Muscle of leg (tissue), 16 donors: ENCODE results near the gene APH1A. TPM values are rescaled to one million over a fixed set of nuclear protein-coding genes. Genes with fewer than 3 reads are reported as not detected.
A peak's percentile ranks its signal among the peaks of the same experiment; 100 is the strongest.
"Not testable (repeated sequence)": the region's sequence is repeated elsewhere in the genome, so short reads cannot be mapped to it uniquely, and the experiment has no call there.

Source experiments
- DNase-seq: peaks from one replicate; pipeline ENCODE4 v3.0.0; 2013
- H3K27ac ChIP-seq: one replicate; pipeline ENCODE4 v1.5.1; 2013; ENCODE audit warnings: mild to moderate bottlenecking, low read length, control low read depth
- H3K27me3 ChIP-seq: one replicate; pipeline ENCODE4 v1.6.1; 2013; ENCODE audit warnings: low read length; ENCODE audit not compliant: control insufficient read depth, insufficient read depth
- H3K36me3 ChIP-seq: one replicate; pipeline ENCODE4 v1.6.1; 2013; ENCODE audit warnings: low read length; ENCODE audit not compliant: control insufficient read depth, insufficient read depth
- H3K4me1 ChIP-seq: one replicate; pipeline ENCODE4 v1.6.1; 2013; ENCODE audit warnings: low read length; ENCODE audit not compliant: control insufficient read depth, insufficient read depth
- H3K4me3 ChIP-seq: one replicate; pipeline ENCODE4 v1.5.1; 2013; ENCODE audit warnings: low read length, control low read depth
- H3K9me3 ChIP-seq: replicated peaks from 2 replicates; pipeline ENCODE4 v1.6.1; 2013; ENCODE audit warnings: low read depth, low read length; ENCODE audit not compliant: control insufficient read depth
- WGBS: methylation state at CpG from one replicate; pipeline ENCODE4 v1.1.5; 2013; ENCODE audit warnings: missing lambda C conversion rate; ENCODE audit not compliant: insufficient coverage; 5-methylcytosine and 5-hydroxymethylcytosine counted together
- long read RNA-seq, 11 donors: transcript quantifications; one replicate each; lab custom pipeline, GENCODE V29; 2026
- polyA plus RNA-seq, 8 donors: library from polyadenylated mRNA; unstranded; fragments of 120-200 nt; gene quantifications; one replicate each; pipeline versions ENCODE4 v1.2.1 to v1.2.3, GENCODE V29; 2013; ENCODE audit warnings: inconsistent platforms in 1 of 8, low replicate concordance in 1 of 8; ENCODE audit not compliant: insufficient read length in 8 of 8, insufficient read depth in 1 of 8
- total RNA-seq: library from RNA; stranded (reverse); fragments of 120-200 nt; gene quantifications from one replicate; pipeline ENCODE4 v1.2.4, GENCODE V29; 2013

APH1A gene
- total RNA-seq (83.0 TPM), polyA plus RNA-seq (100 to 1,000 TPM; 110 to 140 (median 121) TPM)
- long read RNA-seq, donor 1, transcript APH1A-202 (6 exons, 2,353 nt): major isoform, 11 of 15 reads
- long read RNA-seq, donor 1, partial matches to known transcripts: 0 of 15 reads
- long read RNA-seq, donor 1, other reads (novel, unspliced or antisense): 0 of 15 reads
- long read RNA-seq, donor 2, partial matches to known transcripts: 0 of 3 reads
- long read RNA-seq, donor 2, other reads (novel, unspliced or antisense): 0 of 3 reads
- long read RNA-seq, donor 3, transcript APH1A-202 (6 exons, 2,353 nt): minor isoform, 19 of 40 reads
- long read RNA-seq, donor 3, transcript APH1A-203 (7 exons, 1,713 nt): major isoform, 20 of 40 reads
- long read RNA-seq, donor 3, partial matches to known transcripts: 0 of 40 reads
- long read RNA-seq, donor 3, other reads (novel, unspliced or antisense): 0 of 40 reads
- long read RNA-seq, donor 4, transcript APH1A-202 (6 exons, 2,353 nt): major isoform, 20 of 36 reads
- long read RNA-seq, donor 4, transcript APH1A-203 (7 exons, 1,713 nt): minor isoform, 16 of 36 reads
- long read RNA-seq, donor 4, partial matches to known transcripts: 0 of 36 reads
- long read RNA-seq, donor 4, other reads (novel, unspliced or antisense): 0 of 36 reads
- long read RNA-seq, donor 5, transcript APH1A-203 (7 exons, 1,713 nt): minor isoform, 54 of 124 reads
- long read RNA-seq, donor 5, transcript APH1A-202 (6 exons, 2,353 nt): major isoform, 58 of 124 reads
- long read RNA-seq, donor 5, partial matches to known transcripts: 6 of 124 reads
- long read RNA-seq, donor 5, other reads (novel, unspliced or antisense): 5 of 124 reads
- long read RNA-seq, donor 6, transcript APH1A-203 (7 exons, 1,713 nt): major isoform, 39 of 76 reads
- long read RNA-seq, donor 6, transcript APH1A-202 (6 exons, 2,353 nt): minor isoform, 37 of 76 reads
- long read RNA-seq, donor 6, partial matches to known transcripts: 0 of 76 reads
- long read RNA-seq, donor 6, other reads (novel, unspliced or antisense): 0 of 76 reads
- long read RNA-seq, donor 7, transcript APH1A-202 (6 exons, 2,353 nt): major isoform, 32 of 59 reads
- long read RNA-seq, donor 7, transcript APH1A-203 (7 exons, 1,713 nt): minor isoform, 21 of 59 reads
- long read RNA-seq, donor 7, partial matches to known transcripts: 6 of 59 reads
- long read RNA-seq, donor 7, other reads (novel, unspliced or antisense): 0 of 59 reads
- long read RNA-seq, donor 8, transcript APH1A-203 (7 exons, 1,713 nt): major isoform, 11 of 23 reads
- long read RNA-seq, donor 8, transcript APH1A-202 (6 exons, 2,353 nt): major isoform, 11 of 23 reads
- long read RNA-seq, donor 8, partial matches to known transcripts: 0 of 23 reads
- long read RNA-seq, donor 8, other reads (novel, unspliced or antisense): 0 of 23 reads
- long read RNA-seq, donor 9, transcript APH1A-202 (6 exons, 2,353 nt): major isoform, 16 of 30 reads
- long read RNA-seq, donor 9, transcript APH1A-203 (7 exons, 1,713 nt): minor isoform, 8 of 30 reads
- long read RNA-seq, donor 9, partial matches to known transcripts: 6 of 30 reads
- long read RNA-seq, donor 9, other reads (novel, unspliced or antisense): 0 of 30 reads
- long read RNA-seq, donor 10, transcript APH1A-203 (7 exons, 1,713 nt): minor isoform, 19 of 42 reads
- long read RNA-seq, donor 10, transcript APH1A-202 (6 exons, 2,353 nt): major isoform, 23 of 42 reads
- long read RNA-seq, donor 10, partial matches to known transcripts: 0 of 42 reads
- long read RNA-seq, donor 10, other reads (novel, unspliced or antisense): 0 of 42 reads
- long read RNA-seq, donor 11, transcript APH1A-203 (7 exons, 1,713 nt): minor isoform, 15 of 43 reads
- long read RNA-seq, donor 11, transcript APH1A-202 (6 exons, 2,353 nt): major isoform, 22 of 43 reads
- long read RNA-seq, donor 11, partial matches to known transcripts: 5 of 43 reads
- long read RNA-seq, donor 11, other reads (novel, unspliced or antisense): 0 of 43 reads

DNA sequence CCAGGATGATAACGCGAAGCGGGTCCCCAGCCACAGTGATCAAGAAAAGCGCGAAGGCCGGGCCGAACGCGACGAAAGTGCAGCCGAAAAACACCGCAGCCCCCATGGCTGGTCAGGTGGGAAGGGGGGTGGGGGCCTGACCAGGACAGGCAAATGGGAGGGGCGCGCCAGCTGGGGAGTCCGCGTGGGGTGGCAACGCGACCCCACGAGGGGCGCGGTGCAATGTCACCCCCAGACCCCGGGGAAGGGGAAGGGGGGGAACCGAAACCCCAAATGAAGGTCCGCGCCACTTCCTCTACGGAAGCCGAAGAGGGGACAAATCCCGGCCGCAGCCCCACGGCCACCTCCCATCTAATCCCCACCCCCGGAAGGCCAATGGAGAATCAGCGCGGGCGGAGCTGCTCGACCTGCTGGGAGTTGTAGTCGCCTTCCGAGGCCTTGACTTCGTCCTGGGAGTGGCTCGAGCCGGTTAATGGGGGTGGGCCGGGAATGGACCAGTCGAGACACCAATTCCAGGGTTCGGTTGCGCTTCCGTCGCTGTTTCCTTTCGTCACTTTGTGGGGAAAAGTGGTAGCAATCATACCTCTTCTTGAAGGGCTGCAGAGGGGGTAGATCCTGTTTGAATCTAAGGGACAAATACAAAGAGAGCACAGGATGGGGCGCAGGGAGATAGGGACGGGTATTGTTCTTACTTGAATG lies at the start of gene APH1A:
Gene APH1A, minus strand, starts transcription at position 312 of the 699 bp plus-strand sequence. Its CDS starts 206 bp downstream, at position 106.
- peaks cover 36% of the 10 kb centered on the region for H3K4me1 ChIP-seq
- under 1% methylated on average over 19 of the region's 49 CpGs for WGBS
- H3K4me3 ChIP-seq: peak within 1 kb of the TSS; percentile 92
- H3K27ac ChIP-seq: peak within 1 kb of the TSS; percentile 96
- peaks cover 30% of the 10 kb centered on the region for H3K36me3 ChIP-seq
- H3K27me3 ChIP-seq: no peaks in the 10 kb centered on the region
- peak; percentile 99 for DNase-seq
- no peaks in the 10 kb centered on the region for H3K9me3 ChIP-seq

DNA sequence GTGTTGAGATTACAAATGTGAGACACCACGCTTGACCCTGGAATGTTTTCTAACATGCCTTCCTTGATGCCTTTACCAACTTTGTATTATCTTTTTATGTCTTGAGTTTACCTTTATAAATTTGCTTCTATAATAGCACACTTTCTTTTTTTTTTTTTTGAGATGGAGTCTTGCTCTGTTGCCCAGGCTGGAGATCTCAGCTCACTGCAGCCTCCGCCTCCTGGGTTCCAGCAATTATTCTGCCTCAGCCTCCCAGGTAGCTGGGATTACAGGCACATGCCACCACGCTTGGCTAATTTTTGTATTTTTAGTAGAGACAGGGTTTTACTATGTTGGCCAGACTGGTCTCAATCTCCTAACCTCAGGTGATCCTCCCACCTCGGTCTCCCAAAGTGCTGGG lies 45.9 kb upstream of the APH1A start:
- WGBS: no CpG with 5 or more reads among the region's 4 CpGs
- H3K27ac ChIP-seq, H3K9me3 ChIP-seq, DNase-seq, H3K36me3 ChIP-seq, H3K4me3 ChIP-seq, H3K27me3 ChIP-seq, H3K4me1 ChIP-seq: not testable (repeated sequence)

DNA sequence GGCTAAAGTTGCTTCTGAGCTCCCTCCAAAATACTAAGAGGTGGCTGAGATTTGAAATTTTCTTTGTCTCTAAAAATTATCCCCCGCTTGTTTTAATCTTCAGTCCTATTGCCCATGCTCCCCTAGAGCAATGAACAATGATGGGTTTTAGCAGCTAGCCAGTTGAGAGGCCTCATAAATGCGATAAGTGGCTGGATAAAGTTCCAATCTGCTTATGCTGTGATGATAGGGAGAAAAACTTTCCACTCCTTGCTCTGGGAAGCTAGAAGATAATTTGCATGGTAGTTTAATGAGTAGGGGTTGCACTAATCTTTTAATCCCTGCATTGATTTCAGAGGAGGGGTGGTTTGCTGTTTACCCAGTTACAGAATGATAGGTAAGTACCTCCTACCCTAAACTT lies 42.9 kb upstream of the APH1A start:
- no CpG with 5 or more reads among the region's 2 CpGs for WGBS
- Histone ChIP-seq H3K4me3 (no peak overlapping the region), H3K27ac (no peak overlapping the region), H3K36me3 (peaks cover 12% of the 10 kb centered on the region), H3K9me3 (no peaks in the 10 kb centered on the region), H3K4me1 (peaks cover 6% of the 10 kb centered on the region), H3K27me3 (no peaks in the 10 kb centered on the region)
- no peak for DNase-seq

DNA sequence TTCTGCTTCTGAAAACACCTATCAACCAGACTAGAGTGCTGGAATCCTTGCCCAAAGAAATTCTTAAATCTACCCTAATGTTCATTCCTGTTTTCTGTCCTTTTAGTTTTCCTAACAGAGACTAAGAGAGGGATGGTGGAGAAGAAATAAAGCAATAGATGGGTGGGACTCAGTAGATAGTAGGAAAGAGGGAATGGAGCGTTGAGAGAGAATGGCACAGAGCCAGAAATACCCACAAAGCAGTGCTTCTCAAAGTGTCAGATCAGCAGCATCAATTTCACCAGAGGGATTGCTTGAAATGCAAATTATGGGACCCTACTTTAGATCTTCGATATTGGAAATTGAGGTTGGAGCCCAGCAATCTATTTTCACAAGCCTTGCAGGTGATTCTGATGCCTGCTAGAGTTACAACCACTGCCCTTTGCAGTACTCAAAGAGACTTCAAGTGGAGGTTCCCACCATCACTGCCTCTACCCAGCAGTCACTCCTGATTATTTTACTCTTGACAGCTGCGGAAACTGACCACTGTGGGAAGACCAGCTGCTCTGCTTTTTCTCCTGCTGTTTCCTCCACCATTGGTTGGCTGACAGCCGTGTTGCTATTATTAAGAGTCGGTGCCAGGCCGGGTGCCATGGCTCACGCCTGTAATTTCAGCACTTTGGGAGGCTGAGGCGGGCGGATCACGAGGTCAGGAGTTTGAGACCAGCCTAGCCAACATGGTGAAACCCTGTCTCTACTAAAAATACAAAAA lies 41.1 kb upstream of the APH1A start:
- Histone ChIP-seq H3K4me1 (peaks cover 6% of the 10 kb centered on the region), H3K27me3 (no peaks in the 10 kb centered on the region), H3K36me3 (peaks cover 19% of the 10 kb centered on the region), H3K9me3 (no peaks in the 10 kb centered on the region), H3K27ac (peak overlapping the region; percentile 83), H3K4me3 (no peak overlapping the region)
- WGBS: 94% methylated on average over 5 of the region's 10 CpGs
- peak; percentile 81 for DNase-seq

DNA sequence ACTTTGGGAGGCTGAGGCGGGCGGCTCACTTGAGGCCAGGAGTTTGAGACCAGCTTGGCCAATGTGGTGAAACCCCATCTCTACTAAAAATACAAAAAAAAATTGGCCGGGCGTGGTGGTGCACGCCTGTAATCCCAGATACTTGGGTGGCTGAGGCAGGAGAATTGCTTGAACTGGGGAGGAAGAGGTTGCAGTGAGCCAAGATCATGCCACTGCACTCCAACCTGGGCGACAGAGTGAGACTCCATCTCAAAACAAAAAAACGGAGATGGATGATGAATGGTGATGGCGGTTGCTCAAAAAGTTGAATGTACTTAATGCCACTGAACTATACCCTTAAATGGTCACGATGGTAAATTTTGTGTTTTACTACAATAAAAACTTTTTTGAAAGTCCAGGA lies 39.8 kb upstream of the APH1A start:
- H3K27ac ChIP-seq, DNase-seq, H3K4me3 ChIP-seq, H3K4me1 ChIP-seq, H3K27me3 ChIP-seq, H3K9me3 ChIP-seq: not testable (repeated sequence)
- 96% methylated on average over 3 of the region's 9 CpGs for WGBS
- H3K36me3 ChIP-seq: peaks cover 19% of the 10 kb centered on the region

DNA sequence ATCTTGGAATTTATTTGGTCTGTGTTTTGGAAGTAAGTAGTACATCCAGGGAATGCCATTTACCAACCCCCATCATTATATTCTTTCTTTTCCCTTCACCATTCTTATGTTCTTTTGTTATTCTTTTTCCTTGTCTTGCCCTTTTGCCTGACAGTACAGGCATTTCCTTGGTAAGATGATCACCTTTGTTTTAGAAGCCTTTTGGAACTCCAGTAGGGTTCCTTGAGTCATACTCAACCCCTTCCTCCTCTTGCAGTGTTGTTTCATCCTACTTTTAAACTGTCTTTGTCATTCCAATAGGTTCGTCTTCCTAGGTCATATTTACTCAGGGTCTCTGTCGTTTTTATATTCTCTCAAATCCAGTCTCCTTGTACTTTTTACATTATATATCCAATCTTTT lies 34.1 kb upstream of the APH1A start:
- H3K36me3 ChIP-seq: peaks cover 40% of the 10 kb centered on the region
- H3K27ac ChIP-seq: no peak overlapping the region
- H3K4me3 ChIP-seq: no peak overlapping the region
- H3K9me3 ChIP-seq: no peaks in the 10 kb centered on the region
- no peaks in the 10 kb centered on the region for H3K4me1 ChIP-seq
- no peaks in the 10 kb centered on the region for H3K27me3 ChIP-seq
- DNase-seq: no peak
- WGBS: 100% methylated on average over 1 of the region's 2 CpGs

DNA sequence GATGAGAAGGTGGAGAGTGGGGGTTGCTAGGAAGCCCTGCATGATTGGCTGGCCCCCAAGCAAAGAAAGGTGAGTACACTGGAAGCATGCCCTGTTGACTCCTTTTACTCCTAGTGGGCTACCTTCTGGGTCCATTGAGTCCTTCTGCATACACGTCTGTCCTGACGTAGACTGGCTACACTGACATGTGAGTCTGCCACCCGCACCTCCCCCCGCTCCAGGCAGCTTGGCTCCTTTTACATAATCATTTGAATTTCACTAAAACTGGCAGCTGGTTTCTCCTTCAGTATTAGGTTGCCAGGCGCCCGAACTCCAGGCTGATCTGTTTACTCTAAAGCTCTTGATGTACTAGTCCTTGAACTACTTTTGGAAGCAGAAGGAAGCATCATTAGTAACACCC lies 33.5 kb upstream of the APH1A start:
- H3K4me3 ChIP-seq: no peak overlapping the region
- no peaks in the 10 kb centered on the region for H3K9me3 ChIP-seq
- H3K27ac ChIP-seq: no peak overlapping the region
- no peaks in the 10 kb centered on the region for H3K27me3 ChIP-seq
- peaks cover 39% of the 10 kb centered on the region for H3K36me3 ChIP-seq
- 93% methylated on average over 4 of the region's 6 CpGs for WGBS
- H3K4me1 ChIP-seq: no peaks in the 10 kb centered on the region
- DNase-seq: no peak

DNA sequence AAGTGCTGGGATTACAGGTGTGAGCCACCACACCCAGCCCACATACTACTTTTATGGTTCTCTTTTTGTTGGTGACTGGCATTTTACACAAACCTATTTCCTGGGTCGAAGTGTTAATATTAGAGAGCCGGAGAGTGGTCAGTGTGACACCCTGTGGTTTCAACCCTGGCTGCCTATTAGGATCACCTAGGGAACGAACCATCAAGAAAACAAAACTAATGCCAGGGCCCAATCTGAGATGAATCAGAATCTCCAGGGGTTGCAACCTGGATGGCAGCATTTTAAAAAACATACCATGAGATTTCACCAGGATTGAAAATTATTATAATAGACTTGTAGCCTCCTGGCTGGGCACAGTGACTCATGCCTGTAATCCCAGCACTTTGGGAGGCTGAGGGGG lies 30.9 kb upstream of the APH1A start:
- no peak for DNase-seq
- no CpG with 5 or more reads among the region's 3 CpGs for WGBS
- Histone ChIP-seq H3K36me3 (peaks cover 48% of the 10 kb centered on the region), H3K27me3 (no peaks in the 10 kb centered on the region), H3K4me1 (no peaks in the 10 kb centered on the region), H3K9me3 (no peaks in the 10 kb centered on the region), H3K27ac (no peak overlapping the region), H3K4me3 (no peak overlapping the region)
